ENCODE results near the gene ZFP36.
"Not testable (repeated sequence)": the region's sequence is repeated elsewhere in the genome, so short reads cannot be mapped to it uniquely, and the experiment has no call there.

Gene ZFP36

DNA sequence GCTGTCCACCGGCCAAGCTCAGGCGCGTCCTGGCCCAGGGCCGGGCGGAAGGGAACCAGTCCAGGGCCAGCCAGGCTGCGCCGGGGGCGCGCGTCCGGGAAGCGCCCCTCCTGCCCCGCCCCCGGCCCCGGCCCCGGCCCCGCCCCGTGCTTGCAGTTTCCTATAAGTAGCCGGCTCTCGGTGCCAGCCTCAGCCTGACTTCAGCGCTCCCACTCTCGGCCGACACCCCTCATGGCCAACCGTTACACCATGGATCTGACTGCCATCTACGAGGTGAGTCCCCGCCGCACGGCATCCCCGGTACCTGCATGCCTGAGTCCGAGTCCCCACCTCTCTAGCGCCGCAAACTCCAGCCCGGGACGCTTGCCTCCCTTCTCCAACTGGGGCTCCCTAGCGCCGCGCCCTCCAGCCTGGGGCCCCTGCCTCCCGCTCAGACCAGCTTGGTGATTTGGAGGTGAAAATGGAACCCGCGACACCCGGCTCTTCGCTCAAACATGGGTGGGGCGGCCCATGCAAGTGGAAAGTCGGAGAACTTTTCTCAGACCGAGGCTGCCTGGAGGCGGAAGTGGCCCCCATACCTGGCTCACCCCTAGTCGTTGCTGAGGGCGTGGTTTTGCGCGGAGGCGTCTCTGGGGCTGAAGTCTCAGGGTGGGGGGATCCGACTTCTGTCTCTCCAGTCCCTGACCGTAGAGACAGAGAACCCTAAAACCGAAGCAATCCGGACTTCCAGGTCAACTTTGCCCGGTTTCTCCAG, at the start of gene ZFP36:
Gene ZFP36, plus strand, starts transcription at position 192 of the 754 bp plus-strand sequence. Its CDS starts 58 bp downstream, at position 250.
- DNase-seq, result no peak

- no peak for DNase-seq
These were observed 47.6 kb upstream of the ZFP36 start for GRCh38 chr19:39359026-39359425.

DNA sequence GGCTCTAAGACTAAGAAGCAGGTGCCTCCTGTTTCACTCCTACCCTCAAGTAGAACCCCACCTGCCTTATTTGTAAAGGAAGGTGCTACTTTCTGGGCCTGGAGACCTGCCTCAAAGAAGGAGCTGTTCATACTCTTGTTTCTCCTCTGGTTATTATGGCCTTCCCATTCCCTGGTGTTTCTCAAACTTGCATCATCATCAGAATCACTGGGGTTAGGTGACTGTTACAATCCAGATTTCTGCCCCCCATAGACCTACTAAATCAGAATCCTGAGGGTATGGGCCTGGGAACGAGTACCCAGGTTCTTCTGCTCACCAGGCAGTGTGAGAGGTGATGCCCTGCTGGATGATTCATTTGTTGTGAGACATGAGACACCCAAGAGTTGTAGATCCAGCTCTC, 46.0 kb upstream of the ZFP36 start:
- DNase-seq, result no peak

DNA sequence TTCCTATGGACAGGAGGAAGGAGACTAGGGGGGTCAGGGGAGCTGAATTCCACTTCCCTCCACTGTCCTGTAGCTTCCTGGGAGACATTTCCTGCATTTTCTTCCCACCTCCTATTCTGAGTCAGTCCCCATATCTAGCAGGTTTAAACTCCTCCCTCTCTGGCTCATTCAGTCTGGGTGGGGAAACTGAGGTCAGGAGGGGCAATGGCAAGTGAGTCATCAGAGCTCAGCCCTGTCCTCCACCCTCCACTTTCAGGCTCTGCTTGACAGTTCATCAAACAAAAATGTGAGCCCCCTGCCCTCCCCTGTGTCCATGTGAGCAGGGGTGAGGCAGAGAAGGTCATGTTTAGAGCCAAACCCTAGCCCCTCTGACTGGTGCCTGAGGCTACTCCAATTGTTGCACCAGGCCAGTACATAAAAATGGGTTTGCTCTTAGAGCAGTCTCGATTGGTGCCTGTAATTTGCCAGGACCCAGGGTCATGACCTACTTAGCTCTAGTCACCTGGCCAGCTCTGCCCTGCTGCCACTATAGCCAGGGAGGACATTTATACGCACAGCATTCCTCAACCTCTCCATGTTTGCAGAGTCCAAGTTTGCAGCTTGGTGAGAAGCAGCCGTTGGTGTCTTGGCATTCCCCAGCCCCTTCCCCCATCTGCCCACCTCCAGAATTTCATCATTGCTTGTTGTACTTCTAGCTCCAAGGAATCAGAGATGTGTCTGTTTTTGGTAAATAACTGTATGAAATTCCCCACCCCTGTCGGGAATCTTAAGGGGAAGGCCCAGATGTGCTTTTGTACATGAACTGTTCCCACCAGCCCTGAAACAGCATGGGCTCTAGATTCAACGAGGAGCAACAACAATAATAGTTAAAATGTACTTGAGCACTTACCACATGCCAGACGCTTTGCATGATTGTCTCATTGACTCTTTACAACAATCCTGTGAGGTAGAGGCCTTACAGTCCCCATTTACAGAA, 43.7 kb upstream of the ZFP36 start:
- DNase-seq, result no peak

DNA sequence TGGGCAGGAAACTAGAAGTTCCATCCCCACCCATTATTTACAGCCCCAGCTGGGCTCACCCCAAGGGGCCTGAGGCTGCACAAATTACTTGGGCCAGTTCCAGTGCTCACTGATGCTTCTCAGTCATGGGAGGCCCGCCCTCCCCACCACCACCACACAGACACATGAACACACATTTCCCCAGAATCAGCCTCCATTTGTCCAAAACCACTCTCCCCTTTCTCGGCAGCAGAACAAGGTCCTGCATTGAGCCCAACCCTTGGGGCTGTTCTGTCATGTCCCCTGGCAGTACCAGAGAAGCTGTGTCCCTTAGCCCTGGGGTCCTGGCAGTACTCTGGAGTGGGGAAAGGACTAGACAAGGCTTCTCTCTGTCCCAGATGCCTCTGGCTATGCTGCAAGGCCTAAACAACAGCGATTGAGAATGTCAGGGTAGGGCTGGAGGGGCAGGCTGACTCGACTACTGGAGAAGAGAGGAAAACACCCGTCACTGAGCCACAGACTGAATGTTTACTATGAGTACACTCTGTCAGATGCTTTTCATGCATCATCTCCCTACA, 42.7 kb upstream of the ZFP36 start:
- DNase-seq, result no peak

DNA sequence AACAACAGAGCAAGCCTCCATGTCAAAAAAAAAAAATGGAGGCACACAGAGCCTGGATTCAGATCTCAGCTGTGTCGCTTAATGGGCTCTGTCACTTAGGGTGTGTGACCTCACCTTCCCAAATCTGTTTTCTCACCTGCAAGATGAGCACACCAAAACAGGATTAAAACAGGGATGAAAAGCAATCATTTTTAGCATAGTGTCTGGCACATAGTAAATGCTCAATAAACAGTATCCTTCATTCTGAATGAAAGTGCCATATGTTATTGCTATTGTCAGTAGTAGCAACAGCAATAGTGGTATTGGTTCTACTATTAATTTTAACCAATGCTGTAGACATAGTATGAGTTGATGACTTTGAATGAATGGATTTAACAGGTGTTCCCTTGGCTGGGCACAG, 41.1 kb upstream of the ZFP36 start:
- DNase-seq, result no peak

- no peak for DNase-seq
These were observed 37.4 kb upstream of the ZFP36 start for GRCh38 chr19:39369200-39369599.

GRCh38 chr19:39370735-39371134, 35.9 kb upstream of the ZFP36 start:
- no peak for DNase-seq

GRCh38 chr19:39372047-39372802, 34.4 kb upstream of the ZFP36 start:
- no peak for DNase-seq

- no peak for DNase-seq
These were observed 33.7 kb upstream of the ZFP36 start for GRCh38 chr19:39372941-39373340.

GRCh38 chr19:39375929-39376328, 30.7 kb upstream of the ZFP36 start:
- no peak for DNase-seq

- no peak for DNase-seq
These were observed 29.0 kb upstream of the ZFP36 start for GRCh38 chr19:39377373-39378362.

DNA sequence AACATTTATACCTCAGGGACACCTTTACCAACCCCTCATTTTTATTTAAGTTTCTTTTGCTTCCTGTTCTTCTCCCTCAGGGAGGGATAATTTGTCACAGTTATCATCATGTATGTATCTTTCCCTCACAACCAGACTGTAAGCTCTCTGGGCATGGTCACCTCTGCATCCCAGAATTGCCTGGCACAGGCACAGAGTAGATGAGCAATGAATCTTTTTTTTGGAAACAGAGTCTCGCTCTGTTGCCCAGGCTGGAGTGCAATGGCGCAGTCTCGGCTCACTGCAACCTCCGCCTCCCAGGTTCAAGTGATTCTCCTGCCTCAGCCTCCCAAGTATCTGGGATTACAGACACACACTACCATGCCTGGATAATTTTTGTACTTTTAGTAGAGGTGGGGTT, 27.3 kb upstream of the ZFP36 start:
- not testable (repeated sequence) for DNase-seq

DNA sequence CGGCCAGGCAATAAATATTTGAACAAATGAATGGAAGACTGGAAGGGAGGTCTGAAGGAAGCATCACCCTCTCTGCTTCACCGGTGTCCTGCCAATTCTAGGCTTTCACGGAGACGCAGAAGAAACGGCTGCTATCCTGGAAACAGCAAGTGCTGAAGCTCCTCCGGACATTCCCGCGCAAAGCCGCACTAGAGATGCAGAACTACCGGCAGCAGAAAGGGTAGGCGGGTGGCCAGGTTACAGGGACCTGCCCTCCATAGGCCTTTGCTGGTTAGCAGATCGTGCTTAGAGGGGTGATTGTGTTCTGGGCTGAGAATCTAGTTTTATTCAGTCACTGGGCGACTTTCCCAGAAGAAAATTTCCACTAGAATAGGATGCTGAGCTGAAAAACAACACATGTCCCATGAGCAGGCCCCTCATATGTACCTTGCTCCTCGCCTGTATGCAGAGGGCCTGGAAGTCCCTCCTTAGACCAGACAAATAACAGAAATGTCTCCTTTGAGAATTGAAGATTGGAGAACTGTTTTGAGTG, 26.7 kb upstream of the ZFP36 start:
- no peak for DNase-seq

DNA sequence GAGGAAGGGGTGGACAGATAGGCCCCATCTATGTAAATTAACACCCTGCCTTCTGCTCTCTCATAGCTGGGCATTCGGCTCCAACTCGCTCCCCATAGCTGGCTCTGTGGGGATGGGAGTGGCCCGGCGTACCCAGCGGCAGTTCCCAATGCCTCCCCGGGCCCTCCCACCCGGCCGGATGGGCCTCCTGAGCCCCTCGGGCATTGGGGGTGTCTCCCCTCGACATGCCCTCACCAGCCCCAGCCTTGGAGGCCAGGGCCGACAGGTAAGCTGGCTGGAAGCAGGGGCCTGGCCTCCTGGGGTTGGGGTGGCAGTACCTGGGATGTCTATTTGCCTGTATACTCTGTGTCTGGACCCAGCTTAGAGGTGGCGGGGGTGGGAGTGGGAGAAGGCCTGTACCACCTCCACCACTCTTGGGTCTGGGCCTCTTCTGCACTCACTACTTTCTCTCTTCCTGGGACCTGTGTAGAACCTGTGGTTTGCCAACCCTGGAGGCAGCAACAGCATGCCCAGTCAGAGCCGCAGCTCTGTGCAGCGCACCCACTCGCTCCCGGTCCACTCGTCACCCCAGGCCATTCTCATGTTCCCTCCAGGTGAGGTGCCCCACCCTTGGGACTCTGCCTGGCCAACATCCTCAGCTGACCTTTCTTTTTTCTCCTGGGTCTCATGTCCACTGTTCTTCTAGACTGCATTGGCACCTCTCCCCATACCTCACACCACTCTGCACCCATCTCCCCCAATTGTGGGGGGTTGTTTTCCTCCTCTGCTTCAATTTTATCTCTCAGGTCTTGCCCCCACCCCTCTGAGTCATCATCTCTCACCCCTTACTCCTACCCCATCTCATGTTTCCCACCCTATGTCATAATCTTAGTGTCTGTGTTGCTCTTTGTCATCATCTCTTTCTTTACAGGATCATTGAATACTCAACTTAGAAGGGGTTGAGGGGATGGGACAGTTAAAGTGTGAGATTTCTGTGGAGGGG, 25.8 kb upstream of the ZFP36 start:
- no peak for DNase-seq

DNA sequence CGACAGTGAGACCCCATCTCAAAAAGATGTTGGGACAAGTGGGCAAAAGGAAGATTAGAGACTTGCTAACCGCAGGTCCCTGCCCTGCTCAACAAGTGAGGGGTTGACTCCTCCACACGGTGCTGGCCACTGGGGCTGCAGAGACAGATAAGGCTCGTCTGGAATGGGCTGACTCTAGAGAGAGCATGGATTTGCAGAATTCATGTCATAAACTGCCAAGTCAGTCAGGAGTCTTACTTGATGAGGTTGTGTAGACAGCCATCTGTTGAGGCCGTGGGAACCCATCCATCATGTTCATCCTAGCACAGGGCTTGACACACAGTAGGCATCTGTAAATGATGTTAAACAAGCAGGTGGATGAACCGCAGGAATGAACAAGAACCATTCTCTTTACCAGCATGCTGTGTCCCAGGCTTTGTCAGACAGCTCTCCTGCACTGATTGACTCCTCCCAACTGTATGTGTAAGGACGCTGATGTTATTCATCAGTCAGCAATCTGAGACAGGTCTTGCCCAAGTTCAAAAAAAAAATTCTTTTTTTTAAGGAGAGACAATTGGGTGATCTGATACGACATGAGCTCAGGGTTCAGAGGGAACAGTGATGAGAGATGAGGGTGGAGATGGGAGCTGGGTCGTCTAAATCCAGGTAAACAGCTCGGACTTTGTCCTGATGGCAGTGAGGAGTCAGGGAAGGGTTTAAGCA, 24.6 kb upstream of the ZFP36 start:
- DNase-seq, result no peak

- no peak for DNase-seq
These were observed 23.4 kb upstream of the ZFP36 start for GRCh38 chr19:39382991-39383828.

DNA sequence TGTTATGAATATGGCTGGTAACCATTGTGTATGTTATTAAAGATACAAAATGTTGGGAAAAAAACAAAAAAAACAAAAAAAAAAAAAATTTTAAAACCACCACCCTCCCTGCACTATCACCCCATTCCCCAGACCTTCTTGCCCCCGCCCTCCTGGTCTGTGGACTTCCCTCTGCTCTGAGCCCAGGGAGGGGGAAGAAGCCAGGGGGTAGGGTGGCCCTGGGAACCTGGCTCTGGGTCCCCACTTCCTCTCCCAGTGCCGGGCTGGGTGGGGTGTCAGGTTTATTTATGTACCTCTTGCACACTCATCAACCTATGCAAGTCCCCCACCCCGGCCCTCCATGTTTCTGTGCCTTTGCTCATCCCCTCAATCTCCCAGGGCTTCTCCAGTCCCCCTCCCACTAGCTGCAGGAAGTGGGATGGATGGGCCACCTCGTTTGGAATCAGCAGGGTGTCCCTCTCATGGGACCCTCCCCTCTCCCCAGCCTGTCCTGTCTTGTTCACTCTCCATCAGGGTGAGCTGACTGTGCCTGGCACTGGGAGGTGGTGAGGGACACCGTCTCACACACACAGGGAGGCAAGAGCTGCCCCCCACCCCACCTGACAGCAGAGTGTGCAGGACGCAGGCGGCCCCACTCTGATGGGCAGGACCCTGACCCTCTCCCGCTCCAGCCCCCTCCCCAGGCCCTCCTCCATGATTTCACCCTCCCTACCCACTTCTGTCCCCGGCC, 21.6 kb upstream of the ZFP36 start:
- DNase-seq, result no peak
